CD1c-positive myeloid dendritic cell (primary cell): ENCODE measurements around the gene PGS1.

Experiments used
- DNase-seq: peaks from one replicate; pipeline ENCODE4 v3.0.0-alpha.2; 2016; ENCODE audit errors: extremely low spot score

Gene PGS1

GRCh38 chr17:78426293-78426879, 47.9 kb downstream of the PGS1 start:
- DNase-seq, result no peak

GRCh38 chr17:78427140-78427539, 48.7 kb downstream of the PGS1 start:
- DNase-seq, result no peak

GRCh38 chr17:78428025-78428575, 49.7 kb downstream of the PGS1 start:
- DNase-seq, result no peak

- DNase-seq, result no peak
Observed at GRCh38 chr17:78428836-78429617, 50.6 kb downstream of the PGS1 start.

GRCh38 chr17:78429618-78429995, 51.2 kb downstream of the PGS1 start:
- DNase-seq, result no peak

- DNase-seq, result no peak
Observed at GRCh38 chr17:78430892-78431691, 52.6 kb downstream of the PGS1 start.

GRCh38 chr17:78431692-78431958, 53.2 kb downstream of the PGS1 start:
- DNase-seq, result no peak

GRCh38 chr17:78432226-78433012, 54.0 kb downstream of the PGS1 start:
- DNase-seq, result no peak

GRCh38 chr17:78433013-78433727, 54.7 kb downstream of the PGS1 start:
- no peak for DNase-seq

- no peak for DNase-seq
Observed at GRCh38 chr17:78433780-78434335, 55.4 kb downstream of the PGS1 start.

GRCh38 chr17:78434455-78435329, 56.2 kb downstream of the PGS1 start:
- DNase-seq, result no peak

- DNase-seq, result no peak
Observed at GRCh38 chr17:78435330-78436005, 57.0 kb downstream of the PGS1 start.

GRCh38 chr17:78437508-78438169, 59.2 kb downstream of the PGS1 start:
- no peak for DNase-seq

GRCh38 chr17:78438271-78438691, 59.8 kb downstream of the PGS1 start:
- DNase-seq, result no peak

GRCh38 chr17:78438694-78439325, 60.4 kb downstream of the PGS1 start:
- DNase-seq, result no peak

GRCh38 chr17:78441271-78441971, 63.0 kb downstream of the PGS1 start:
- no peak for DNase-seq

GRCh38 chr17:78442648-78443218, 64.3 kb downstream of the PGS1 start:
- peak; percentile 96 for DNase-seq
